ENCODE data around the gene RMRP.

- TF ChIP-seq POLR2AphosphoS5 (IDR thresholded peaks at IDR 0.05) (no peak), CTCF (IDR thresholded peaks at IDR 0.05) (no peak)
Observed at GRCh38 chr9:35608221-35608620, 49.6 kb downstream of the RMRP start.

Data from breast epithelium (tissue), 3 donors.